HG03139 (cell line): Measurements from ENCODE around the gene SHF.

ENCODE experiments used
- ATAC-seq: cut with Tn5 transposase; IDR thresholded peaks from one replicate; pipeline ENCODE4 v1.9.1; 2021; ENCODE audit not compliant: unreplicated experiment

SHF gene

DNA sequence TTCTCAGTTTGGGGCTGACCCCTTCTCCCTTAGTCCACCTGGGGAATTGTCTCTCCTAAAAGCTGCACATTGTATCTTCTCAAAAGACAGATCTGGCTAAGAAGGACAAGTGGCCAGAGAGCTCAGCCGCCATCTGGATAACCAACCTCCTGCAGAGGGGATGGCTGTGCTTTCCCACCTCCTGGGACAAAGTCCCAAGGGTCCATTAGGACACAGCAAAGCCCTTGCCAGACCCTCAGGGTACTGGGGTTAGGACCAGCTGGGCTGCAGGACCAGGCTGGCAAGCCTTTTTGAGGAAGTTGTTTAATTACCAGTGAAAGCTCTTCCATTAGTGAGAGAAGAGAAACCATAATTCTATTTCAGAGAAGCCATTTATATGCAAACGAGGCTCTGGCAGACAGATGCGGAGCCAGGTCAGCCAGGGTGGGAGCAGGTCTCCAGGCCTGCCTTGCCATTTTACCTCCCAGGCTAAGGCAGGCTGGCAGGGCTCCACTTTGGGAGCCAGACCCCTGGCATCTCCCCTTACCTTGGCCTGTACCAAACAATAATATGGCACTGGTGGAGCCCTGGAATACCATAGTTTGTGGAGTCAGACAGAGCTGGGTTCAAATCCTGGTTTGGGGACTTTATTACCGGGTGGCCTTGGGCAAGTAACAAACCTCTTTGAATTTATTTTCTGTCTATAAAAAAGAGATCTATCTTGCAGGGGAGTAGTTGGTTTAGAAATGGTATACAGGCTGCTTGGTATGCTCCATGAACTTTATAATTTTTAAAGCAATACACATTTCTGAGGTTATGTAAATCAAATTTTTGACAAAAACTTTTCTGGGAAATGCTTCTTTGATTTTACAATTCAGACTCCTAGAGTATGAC is 17.9 kb downstream of the SHF start:
- ATAC-seq: no peak

DNA sequence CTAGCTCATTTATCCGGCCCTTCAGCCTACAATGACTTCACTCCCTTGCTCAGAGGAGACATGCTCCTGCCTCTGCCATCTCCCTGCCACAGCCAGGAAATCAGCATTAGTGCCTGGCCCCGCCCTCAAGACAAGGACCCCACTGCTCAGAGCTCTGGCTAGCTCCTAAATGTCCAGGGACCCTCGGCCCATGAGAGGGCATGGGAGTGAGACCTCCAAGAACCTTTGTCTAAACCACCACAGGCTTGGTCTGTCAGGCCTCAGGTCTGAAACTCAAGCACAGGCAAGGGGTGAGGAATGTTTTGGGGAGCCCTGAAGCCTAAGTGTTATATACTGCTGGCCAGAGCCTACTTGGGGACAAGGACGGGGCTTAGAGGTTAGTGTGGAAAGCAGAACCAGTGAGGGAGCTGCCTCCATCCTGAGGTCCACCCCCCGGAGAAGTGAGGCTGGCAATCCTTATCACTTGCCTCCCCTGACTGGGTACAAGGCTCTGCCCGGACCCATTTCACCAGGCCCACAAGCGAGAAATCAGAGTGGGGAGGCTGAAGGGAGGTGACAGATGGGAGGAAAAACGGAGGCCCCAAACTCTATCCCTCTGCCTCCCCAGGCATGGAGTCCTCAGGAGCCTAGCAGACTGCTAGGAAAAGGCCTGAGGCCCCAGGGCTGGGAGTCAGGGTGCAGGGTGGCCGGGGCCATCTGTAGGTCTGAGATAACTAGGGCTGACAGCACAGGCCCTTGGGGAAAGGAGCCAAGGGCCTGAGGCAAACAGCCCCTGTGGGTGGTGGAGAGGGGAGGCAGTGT is 18.8 kb downstream of the SHF start:
- ATAC-seq: no peak

GRCh38 chr15:45168286-45168685 is 19.5 kb downstream of the SHF start:
- ATAC-seq: no peak

DNA sequence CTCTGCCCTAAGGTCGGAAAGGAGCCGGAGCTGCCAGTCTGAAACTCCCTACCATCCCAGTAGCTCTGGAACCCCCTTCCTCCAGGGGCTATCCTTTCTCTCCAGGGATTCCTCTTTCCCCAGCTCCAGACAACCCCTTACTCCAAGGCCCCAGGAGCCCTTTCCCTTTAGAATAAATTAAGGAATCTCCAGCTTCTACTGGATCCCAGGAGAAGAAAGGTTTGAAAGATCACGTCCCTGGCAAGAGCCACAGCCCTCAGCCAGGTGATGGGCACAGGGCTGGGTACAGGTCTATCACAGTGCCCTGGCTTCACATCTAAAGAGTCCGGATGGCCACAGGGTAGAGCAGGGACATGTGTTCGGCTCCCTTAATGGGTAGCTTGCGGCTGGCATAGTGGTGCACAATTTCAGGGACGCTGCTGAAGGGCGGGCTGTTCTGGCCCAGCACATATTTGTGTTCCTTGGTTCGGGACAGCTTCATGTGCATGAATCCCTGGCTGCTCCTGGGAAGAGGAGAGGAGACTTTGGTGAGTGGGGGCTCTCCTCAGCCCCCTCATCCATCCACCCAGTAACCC is 20.0 kb downstream of the SHF start:
- ATAC-seq: no peak

GRCh38 chr15:45166834-45167630 is 20.7 kb downstream of the SHF start:
- peak; percentile 95 for ATAC-seq

- no peak for ATAC-seq
These were observed 22.2 kb downstream of the SHF start for GRCh38 chr15:45165536-45165935.

- ATAC-seq: no peak
These were observed 22.9 kb downstream of the SHF start for GRCh38 chr15:45164914-45165313.

DNA sequence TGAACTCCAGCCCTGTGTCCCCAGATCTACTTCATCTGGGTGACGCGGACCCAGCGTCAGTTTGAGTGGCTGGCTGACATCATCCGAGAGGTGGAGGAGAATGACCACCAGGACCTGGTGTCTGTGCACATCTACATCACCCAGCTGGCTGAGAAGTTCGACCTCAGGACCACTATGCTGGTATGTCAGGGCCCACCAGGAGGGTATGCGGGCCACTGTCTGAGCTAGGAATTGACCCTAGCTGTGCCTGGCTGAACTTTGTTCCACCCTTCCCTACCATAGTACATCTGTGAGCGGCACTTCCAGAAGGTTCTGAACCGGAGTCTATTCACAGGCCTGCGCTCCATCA is 24.3 kb downstream of the SHF start:
- ATAC-seq: no peak

GRCh38 chr15:45162771-45163507 is 24.8 kb downstream of the SHF start:
- ATAC-seq: no peak

DNA sequence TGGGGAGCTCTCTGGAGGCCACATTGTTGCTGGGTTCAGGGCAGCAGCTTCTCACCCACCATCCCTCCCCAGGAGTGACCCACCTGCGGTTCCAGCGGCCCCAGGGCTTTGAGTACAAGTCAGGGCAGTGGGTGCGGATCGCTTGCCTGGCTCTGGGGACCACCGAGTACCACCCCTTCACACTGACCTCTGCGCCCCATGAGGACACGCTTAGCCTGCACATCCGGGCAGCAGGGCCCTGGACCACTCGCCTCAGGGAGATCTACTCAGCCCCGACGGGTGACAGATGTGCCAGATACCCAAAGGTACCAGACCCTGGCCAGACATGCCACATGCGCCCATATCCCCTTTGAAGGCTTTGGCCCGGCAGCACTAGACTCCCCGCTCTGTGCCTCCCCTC is 26.1 kb downstream of the SHF start:
- no peak for ATAC-seq

DNA sequence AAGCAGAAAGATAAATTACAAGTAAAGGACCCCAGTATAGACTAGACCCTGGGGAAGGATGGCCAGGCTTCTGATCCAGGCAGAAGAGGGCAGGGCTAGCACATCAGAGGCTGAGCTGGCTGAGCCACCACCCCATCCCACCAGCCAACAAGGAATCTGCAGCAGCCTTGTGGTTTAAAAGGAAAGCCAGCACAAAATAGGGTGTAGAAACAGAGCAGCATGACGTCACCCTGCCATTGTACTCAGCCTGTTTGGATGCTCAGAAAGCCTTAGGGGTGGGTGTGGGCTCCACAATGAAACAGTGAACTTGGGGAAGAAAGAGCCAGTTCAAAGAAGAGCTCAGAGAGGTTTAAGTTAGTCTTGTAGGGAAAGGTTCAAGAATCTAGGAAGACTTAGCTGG is 29.8 kb downstream of the SHF start:
- ATAC-seq: no peak

DNA sequence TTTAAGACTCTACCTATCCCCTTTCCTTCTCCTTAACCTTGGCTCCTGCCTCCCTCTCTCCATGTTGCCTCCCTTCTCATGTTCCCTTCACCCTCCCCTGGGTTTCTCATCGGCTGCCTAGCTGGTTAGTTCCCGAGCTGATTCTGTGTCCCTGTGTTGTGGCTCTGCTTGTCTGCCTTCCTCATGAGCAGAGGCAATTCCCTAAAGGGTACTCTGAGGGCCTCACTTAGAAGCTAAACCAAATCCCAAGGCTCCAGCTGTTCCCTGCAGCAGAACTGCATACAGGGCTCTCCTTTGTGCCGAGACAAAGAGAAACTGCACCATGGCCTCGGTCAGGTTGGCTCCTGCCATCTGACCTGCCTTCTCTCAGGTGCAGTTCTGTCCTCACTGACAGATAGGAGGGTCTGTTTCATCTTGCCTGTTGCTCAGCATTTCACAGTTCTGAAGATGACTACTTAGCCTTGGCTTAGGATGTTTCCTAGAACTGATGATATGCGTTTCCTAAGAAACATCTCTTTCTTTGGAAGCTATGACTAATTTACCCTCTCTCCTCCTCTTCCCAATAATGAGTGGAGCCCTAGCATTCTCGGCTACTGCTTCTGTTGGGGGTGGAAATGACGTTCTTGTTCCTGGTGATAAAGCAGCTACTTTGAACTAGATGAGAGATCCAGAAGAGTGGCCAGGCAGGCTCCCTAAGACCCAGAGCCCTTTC is 30.9 kb downstream of the SHF start:
- ATAC-seq: no peak

DNA sequence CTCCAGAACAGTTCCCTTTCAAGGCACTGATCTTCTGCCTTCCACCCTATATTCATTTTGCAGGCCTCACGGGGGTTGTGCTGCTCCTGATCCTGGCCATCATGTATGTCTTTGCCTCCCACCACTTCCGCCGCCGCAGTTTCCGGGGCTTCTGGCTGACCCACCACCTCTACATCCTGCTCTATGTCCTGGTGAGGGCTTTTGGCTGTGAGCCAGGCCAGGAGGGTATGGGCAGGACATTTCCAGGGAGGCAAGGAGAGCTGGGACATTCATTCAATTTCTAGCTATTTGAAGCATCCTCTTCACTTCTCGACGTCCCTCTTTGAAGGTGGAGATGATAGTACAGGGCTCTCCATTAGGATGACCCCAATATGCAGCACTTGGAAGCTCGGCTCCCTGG is 32.0 kb downstream of the SHF start:
- no peak for ATAC-seq

GRCh38 chr15:45151998-45152828 is 35.6 kb downstream of the SHF start:
- no peak for ATAC-seq

DNA sequence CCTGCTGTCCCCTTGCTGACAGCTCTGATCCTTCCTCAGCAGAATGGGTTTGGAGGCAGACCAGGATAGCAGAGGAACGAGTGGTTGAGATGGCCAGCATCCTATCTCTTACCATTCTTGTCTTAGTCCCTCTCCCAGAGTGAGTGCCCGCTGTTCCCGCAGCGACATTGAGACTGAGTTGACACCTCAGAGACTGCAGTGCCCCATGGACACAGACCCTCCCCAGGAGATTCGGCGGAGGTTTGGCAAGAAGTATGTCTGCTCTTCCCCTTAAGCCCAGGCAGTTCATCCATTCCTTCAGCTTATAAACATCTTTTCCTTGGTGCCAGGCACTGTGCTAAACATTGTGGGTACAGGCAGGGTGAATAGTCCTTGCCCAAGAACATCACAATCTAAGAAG is 36.8 kb downstream of the SHF start:
- no peak for ATAC-seq

- ATAC-seq: no peak
These were observed 37.3 kb downstream of the SHF start for GRCh38 chr15:45150481-45150880.

DNA sequence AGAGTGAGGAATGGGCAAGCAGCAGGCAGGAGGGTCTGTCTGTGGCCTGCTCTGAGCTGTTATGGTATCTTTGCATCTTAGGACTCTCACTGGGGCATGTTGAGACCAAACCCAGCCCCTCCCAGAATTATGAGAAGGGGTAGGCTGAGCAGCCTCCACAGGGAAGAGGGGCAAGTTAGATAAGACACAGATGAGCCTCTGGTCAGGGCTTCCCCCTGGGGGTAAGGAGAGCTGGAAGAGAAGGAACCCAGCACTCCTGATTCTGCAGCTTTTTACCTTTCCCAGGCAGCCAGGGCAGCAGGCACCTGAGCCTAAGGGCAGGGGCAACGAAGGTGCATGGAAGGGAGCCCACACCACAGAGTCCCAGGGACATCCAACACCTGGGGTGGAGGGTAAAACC is 38.7 kb downstream of the SHF start:
- no peak for ATAC-seq

GRCh38 chr15:45148076-45149059 is 39.4 kb downstream of the SHF start:
- no peak for ATAC-seq
